Caki2 (cell line): ENCODE measurements around the gene CYP17A1. TPM values are rescaled to one million over a fixed set of nuclear protein-coding genes. Genes with fewer than 3 reads are reported as not detected.

Source experiments
- DNase-seq: peaks from one replicate; pipeline ENCODE4 v3.0.0-alpha.2; 2015; ENCODE audit warnings: low read depth
- in situ Hi-C: cut with HindIII; loops from 2 replicates; pipeline ENCODE4 v1.10.0; 2016; ENCODE audit warnings: low sequenced_read_pairs, low pct_unique_long_range_greater_than_20kb, mixed read lengths
- total RNA-seq: library from RNA; depleted of rRNA; stranded (reverse); fragments of >200 nt; shearing (Covaris generic); gene quantifications from 2 replicates; pipeline ENCODE4 v1.2.3, GENCODE V29; 2014; ENCODE audit warnings: low replicate concordance; rRNA removed

The CYP17A1 gene
- total RNA-seq, 1 experiment from 2014 or later = not detected

GRCh38 chr10:102783568-102783967, 53.6 kb downstream of the CYP17A1 start:
- in situ Hi-C loops = no loop called here
- DNase-seq = no peak

DNA sequence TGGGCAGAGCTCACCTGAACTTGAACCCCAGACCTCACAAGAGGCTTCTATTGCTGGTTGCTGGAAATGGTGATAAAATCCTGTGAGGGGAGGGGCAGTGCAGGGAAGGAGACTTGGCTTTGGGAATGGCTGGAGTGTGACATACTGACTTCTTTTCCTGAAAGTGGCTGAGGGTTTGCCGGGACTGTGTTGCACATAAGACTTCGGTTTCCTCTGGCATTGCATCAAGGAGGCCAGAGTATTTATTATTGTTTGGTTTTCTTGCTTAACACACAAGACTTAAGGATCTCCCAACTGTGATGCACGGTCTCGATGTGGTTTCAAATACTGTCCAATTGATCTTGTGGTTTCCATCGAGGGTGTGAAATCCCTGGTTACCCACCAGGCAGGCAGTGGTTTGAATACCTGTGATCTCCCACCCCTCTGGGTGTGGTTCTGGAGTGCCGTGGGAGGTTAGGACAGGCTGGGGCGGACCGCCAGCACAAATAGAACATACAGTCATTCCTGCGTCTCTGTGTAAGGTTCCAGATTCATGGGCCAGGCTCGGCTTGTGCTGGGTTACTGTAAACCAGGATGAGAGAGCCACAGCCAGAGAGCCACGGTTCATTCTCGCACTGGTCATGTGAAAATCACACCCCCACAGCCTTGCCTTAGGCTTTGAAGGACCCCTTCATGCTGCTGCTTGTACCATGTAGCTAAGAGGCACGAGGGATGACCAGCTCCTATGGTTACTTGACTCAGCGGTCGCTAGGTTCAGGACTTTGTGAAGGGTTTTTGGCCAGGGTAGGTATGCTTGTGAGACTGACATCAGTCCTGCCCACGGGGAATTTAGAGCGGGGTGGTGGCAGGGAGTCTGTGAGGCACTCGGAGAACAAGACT, 54.3 kb downstream of the CYP17A1 start:
- in situ Hi-C loops = no loop called here
- no peak for DNase-seq

DNA sequence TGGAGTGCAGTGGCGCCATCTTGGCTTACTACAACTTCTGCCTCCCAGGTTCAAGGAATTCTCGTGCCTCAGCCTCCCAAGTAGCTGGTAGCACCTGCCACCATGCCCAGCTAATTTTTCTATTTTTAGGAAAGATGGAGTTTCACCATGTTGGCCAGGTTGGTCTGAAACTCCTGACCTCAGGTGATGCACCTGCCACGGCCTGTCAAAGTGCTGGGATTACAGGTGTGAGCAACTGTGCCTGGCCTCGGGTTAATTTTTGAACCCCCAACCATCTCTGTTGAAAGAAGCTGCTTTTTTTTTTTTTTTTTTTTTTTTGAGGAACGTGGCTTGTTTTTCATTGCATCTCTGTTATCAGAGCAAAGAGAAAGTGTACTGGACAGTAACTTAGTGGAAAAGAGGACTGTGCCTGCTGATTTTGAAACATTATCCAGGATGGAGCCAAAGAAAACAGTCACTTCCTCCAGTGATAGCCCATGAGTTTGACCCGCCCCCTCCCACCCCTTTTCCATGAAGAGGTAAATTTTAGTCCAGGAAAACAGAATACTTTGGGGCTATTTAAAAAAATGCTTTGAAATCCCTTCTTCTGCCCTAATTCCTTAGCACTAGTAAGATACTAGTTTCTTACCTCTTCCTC, 55.2 kb downstream of the CYP17A1 start:
- DNase-seq = no peak
- in situ Hi-C loops = no loop called here

GRCh38 chr10:102781090-102781920, 55.9 kb downstream of the CYP17A1 start:
- DNase-seq = no peak
- in situ Hi-C loops = no loop called here

Other genes starting within 250 kb of the CYP17A1 start
- 69.2 and 73.4 TPM in 2 replicates for gene TRIM8, start 192.9 kb downstream of the CYP17A1 start, total RNA-seq
- gene ARL3, start 123.0 kb downstream of the CYP17A1 start, total RNA-seq = 9.1 and 14.3 TPM in 2 replicates
- gene SFXN2, start 122.8 kb downstream of the CYP17A1 start, total RNA-seq = 9.5 and 22.1 TPM in 2 replicates
- 8.1 and 12.7 TPM in 2 replicates for gene WBP1L, start 93.5 kb downstream of the CYP17A1 start, total RNA-seq
- gene BORCS7, start 16.8 kb upstream of the CYP17A1 start, total RNA-seq = 16.0 and 18.0 TPM in 2 replicates
- gene AS3MT, start 32.1 kb upstream of the CYP17A1 start, total RNA-seq = 1.2 TPM in 1 of 2 replicates, not detected in the other
- 0.52 and 4.0 TPM in 2 replicates for gene CNNM2, start 80.9 kb upstream of the CYP17A1 start, total RNA-seq